Endothelial cell (in vitro differentiated cells): ENCODE results near the gene RPP30. TPM values are rescaled to one million over a fixed set of nuclear protein-coding genes. Genes with fewer than 3 reads are reported as not detected.

ENCODE experiments used
- DNase-seq: peaks from one replicate; pipeline ENCODE4 v3.0.0; 2021; ENCODE audit warnings: low spot score
- H3K27ac Mint-ChIP-seq: one replicate; pipeline ENCODE4 v1.8.0; 2021; ENCODE audit warnings: mixed read lengths, inconsistent platforms; ENCODE audit not compliant: unreplicated experiment
- H3K27me3 Mint-ChIP-seq: one replicate; pipeline ENCODE4 v1.8.0; 2021; ENCODE audit warnings: mild to moderate bottlenecking, moderate library complexity, mixed read lengths, inconsistent platforms; ENCODE audit not compliant: unreplicated experiment
- H3K36me3 Mint-ChIP-seq: one replicate; pipeline ENCODE4 v1.8.0; 2021; ENCODE audit warnings: mild to moderate bottlenecking, low read depth, mixed read lengths, inconsistent platforms; ENCODE audit not compliant: unreplicated experiment
- H3K4me1 Mint-ChIP-seq: one replicate; pipeline ENCODE4 v1.8.0; 2021; ENCODE audit warnings: mild to moderate bottlenecking, mixed read lengths, inconsistent platforms; ENCODE audit not compliant: unreplicated experiment
- H3K4me3 Mint-ChIP-seq: one replicate; pipeline ENCODE4 v1.8.0; 2021; ENCODE audit warnings: mild to moderate bottlenecking, mixed read lengths, inconsistent platforms; ENCODE audit not compliant: unreplicated experiment
- H3K9me3 Mint-ChIP-seq: one replicate; pipeline ENCODE4 v1.8.0; 2021; ENCODE audit warnings: mixed read lengths, inconsistent platforms; ENCODE audit not compliant: unreplicated experiment
- total RNA-seq: library from RNA; stranded (reverse); fragmentation: NEBNext Ultra II Directional; extraction: Animal tissue kit (Norgen Biotek cat#: 25700); gene quantifications from one replicate; pipeline ENCODE4 v1.2.1, GENCODE V29; 2021; ENCODE audit not compliant: unreplicated experiment
- TF ChIP-seq, protein P1 (sequence below): fragments of 200-600 bp; sonication (generic); IDR thresholded peaks from one replicate; pipeline ENCODE4 v1.5.0; 2021; ENCODE audit warnings: antibody characterized with exemption; ENCODE audit not compliant: unreplicated experiment

RPP30 gene
- total RNA-seq, 1 donor from 2014 or later = 53.0 TPM

DNA sequence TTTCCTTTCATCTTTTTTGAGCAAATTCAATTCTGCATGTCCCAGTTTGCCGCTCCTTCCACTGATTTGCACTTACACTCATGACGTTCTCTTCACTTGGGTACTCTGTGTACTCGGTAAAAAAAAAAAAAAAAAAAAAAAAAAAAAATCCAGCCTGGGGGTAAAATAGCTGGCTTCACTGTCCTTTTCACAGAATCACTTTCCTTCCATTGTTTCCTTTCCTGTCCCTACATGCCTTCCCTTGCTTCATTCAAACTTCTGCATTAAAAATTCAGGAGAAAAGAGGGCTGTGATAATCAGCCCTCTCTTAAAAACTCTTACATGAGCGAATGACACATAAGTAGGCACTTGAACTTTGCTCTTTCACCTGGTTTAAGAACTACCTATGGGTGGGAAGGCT is 40.4 kb downstream of the RPP30 start:
- no peak for DNase-seq
- TF ChIP-seq, protein P1, sequence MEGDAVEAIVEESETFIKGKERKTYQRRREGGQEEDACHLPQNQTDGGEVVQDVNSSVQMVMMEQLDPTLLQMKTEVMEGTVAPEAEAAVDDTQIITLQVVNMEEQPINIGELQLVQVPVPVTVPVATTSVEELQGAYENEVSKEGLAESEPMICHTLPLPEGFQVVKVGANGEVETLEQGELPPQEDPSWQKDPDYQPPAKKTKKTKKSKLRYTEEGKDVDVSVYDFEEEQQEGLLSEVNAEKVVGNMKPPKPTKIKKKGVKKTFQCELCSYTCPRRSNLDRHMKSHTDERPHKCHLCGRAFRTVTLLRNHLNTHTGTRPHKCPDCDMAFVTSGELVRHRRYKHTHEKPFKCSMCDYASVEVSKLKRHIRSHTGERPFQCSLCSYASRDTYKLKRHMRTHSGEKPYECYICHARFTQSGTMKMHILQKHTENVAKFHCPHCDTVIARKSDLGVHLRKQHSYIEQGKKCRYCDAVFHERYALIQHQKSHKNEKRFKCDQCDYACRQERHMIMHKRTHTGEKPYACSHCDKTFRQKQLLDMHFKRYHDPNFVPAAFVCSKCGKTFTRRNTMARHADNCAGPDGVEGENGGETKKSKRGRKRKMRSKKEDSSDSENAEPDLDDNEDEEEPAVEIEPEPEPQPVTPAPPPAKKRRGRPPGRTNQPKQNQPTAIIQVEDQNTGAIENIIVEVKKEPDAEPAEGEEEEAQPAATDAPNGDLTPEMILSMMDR = no peak
- no peaks in the 10 kb centered on the region for H3K36me3 Mint-ChIP-seq
- peaks cover 6% of the 10 kb centered on the region for H3K27me3 Mint-ChIP-seq
- peaks cover 11% of the 10 kb centered on the region for H3K4me1 Mint-ChIP-seq
- peak overlapping the region; percentile 50 for H3K27ac Mint-ChIP-seq
- H3K9me3 Mint-ChIP-seq = no peaks in the 10 kb centered on the region
- H3K4me3 Mint-ChIP-seq = no peak overlapping the region

DNA sequence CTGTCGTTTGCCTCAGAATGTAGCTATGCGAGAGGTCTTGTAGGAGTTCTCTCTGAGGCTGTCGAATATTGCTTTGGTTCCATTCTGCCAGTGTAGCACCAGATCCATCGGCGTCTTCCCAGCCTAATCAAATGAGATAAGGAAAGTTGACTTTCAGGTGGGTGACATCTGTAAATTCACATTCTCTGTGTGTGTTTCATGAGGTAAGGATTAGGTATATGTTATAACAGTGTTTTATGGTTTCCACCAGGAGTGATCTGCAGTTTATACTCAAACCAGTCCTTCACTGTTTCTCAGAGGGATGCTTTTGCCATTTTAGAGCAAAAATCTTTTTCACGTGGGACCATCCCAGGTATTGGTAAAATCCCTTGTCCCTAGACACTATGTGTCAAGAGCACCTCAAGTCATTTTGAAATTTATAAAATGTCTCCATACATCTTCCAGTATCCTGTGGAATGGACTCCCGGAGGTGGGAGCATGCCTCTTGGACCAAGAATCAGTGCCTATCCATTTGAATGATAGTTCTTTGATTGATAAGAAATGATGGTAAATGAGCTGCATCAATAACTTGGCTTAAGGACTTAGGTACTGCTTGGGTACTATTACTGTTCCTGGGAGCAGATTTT is 41.2 kb downstream of the RPP30 start:
- peaks cover 11% of the 10 kb centered on the region for H3K4me1 Mint-ChIP-seq
- H3K9me3 Mint-ChIP-seq = no peaks in the 10 kb centered on the region
- no peaks in the 10 kb centered on the region for H3K36me3 Mint-ChIP-seq
- peaks cover 6% of the 10 kb centered on the region for H3K27me3 Mint-ChIP-seq
- TF ChIP-seq, protein P1 = no peak
- H3K27ac Mint-ChIP-seq = no peak overlapping the region
- no peak overlapping the region for H3K4me3 Mint-ChIP-seq
- DNase-seq = no peak

DNA sequence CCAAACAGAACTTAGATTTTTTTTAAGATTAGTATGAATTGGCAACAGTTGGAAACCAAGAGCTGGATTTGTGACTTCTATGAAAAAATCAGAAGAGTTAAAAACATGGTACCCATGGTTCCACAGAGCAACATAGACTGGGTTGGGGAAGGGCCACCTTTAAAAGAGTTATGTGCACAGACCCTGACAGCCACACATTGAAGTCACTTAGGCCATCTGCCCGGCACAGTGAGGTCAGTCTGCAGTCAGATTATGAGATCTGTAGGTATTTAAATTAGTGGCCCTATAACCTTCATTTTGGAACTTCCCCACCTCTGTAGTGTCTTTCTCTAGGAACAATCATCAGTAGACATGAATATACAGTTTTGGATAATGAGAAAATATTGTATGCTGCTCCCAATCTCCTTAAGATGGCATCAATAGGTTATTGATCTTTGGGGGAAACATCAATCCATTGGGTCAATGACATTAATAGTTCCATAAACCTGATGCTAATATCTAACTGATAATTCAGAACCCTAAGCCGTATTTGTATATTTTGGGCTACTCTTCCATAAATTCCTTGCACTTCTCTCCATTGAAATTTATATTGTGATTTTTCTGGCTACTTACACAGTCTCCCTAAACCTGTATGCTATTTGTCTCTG is 42.1 kb downstream of the RPP30 start:
- H3K27me3 Mint-ChIP-seq = peaks cover 6% of the 10 kb centered on the region
- no peaks in the 10 kb centered on the region for H3K36me3 Mint-ChIP-seq
- TF ChIP-seq, protein P1 = no peak
- no peak overlapping the region for H3K27ac Mint-ChIP-seq
- peaks cover 11% of the 10 kb centered on the region for H3K4me1 Mint-ChIP-seq
- no peak overlapping the region for H3K4me3 Mint-ChIP-seq
- no peaks in the 10 kb centered on the region for H3K9me3 Mint-ChIP-seq
- no peak for DNase-seq

DNA sequence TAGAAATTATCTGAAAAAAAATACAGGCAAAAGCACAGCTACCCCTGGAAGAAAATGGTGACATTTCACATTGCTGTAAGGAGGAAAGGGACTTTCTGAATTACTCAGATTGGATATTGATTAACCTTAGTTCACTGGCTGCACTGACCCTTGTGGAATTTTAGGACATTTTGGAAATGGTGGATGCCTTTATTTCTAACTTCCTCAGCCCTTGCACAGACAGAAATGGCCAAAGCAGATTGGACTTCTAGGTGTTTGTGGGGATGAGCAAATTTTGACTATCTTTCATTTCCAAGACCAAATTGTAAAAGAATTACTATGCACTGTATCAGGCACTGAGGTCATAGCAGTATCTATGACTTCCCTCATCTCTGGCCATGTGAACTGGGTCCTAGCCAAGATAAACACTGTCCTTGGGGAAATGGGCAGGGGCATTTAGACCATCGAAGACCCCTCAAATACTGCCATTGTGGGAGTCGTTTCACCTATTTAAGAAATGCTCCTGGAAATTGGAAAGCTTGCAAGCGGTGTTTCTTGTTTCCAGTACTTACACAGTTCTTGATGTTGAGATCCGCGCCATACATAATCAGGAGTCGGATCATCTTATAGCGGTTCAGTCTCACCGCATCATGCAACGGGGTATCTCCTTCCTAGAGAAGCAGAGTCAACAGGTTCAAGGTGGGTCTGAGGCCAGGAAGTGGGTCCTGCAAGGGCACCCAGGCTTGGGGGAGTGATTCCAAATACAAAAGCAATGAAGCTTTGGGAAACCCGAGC is 43.4 kb downstream of the RPP30 start:
- Mint-ChIP-seq H3K36me3 (no peaks in the 10 kb centered on the region), H3K27me3 (peaks cover 5% of the 10 kb centered on the region), H3K9me3 (no peaks in the 10 kb centered on the region), H3K27ac (no peak overlapping the region), H3K4me1 (peaks cover 11% of the 10 kb centered on the region), H3K4me3 (no peak overlapping the region)
- DNase-seq = no peak
- TF ChIP-seq, protein P1 = no peak

DNA sequence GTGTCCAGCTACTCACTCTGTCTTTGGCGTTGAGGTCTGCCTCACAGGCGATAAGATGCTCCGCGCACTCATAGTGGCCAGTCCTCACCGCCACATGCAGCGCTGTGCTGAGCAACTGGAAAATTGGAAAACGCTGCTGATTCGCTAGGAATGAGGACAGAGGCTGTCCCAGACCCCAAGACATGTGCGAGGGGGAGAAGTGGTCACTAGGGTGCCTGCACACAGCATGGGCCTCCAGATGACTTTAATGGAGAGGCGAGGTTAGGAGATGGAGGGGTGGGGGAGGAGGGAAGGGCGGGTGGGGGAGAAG is 43.9 kb downstream of the RPP30 start:
- H3K4me1 Mint-ChIP-seq = peaks cover 16% of the 10 kb centered on the region
- H3K9me3 Mint-ChIP-seq = no peaks in the 10 kb centered on the region
- no peak overlapping the region for H3K4me3 Mint-ChIP-seq
- TF ChIP-seq, protein P1 = no peak
- DNase-seq = no peak
- peaks cover 5% of the 10 kb centered on the region for H3K27me3 Mint-ChIP-seq
- no peak overlapping the region for H3K27ac Mint-ChIP-seq
- no peaks in the 10 kb centered on the region for H3K36me3 Mint-ChIP-seq
